ENCODE results near the gene CTIF. TPM values are rescaled to one million over a fixed set of nuclear protein-coding genes. Genes with fewer than 3 reads are reported as not detected.

CTIF gene
- total RNA-seq, 1 donor from 2014 or later: 35.1 TPM

GRCh38 chr18:48619501-48619900 lies 80.7 kb downstream of the CTIF start:
- Histone ChIP-seq H3K27ac (no peak overlapping the region), H3K27me3 (no peaks in the 10 kb centered on the region), H3K9me3 (no peaks in the 10 kb centered on the region), H3K36me3 (peaks cover 0 to 10% of the 10 kb centered on the region in 2 donors), H3K4me1 (peaks cover 14% of the 10 kb centered on the region), H3K4me3 (no peak overlapping the region)
- no peak for TF ChIP-seq CTCF (IDR thresholded peaks at IDR 0.05)
- no peak for TF ChIP-seq POLR2AphosphoS5 (IDR thresholded peaks at IDR 0.05; ENCODE audit: insufficient read depth in 1 of 2, low read depth in 1 of 2)
- DNase-seq (ENCODE audit: extremely low spot score in 2 of 2): no peak
- intact Hi-C loops (cut with DNase I): no loop called here

- Histone ChIP-seq H3K9me3 (no peaks in the 10 kb centered on the region), H3K27me3 (no peaks in the 10 kb centered on the region), H3K36me3 (peaks cover 0 to 10% of the 10 kb centered on the region in 2 donors), H3K4me1 (peaks cover 14% of the 10 kb centered on the region), H3K27ac (no peak overlapping the region), H3K4me3 (no peak overlapping the region)
- DNase-seq (ENCODE audit: extremely low spot score in 2 of 2): no peak
- TF ChIP-seq POLR2AphosphoS5 (IDR thresholded peaks at IDR 0.05; ENCODE audit: insufficient read depth in 1 of 2, low read depth in 1 of 2) (no peak), POLR2A (IDR thresholded peaks at IDR 0.05) (no peak)
- intact Hi-C loops (cut with DNase I): no loop called here
Measured at GRCh38 chr18:48620071-48620470, 81.2 kb downstream of the CTIF start.

- Histone ChIP-seq H3K27ac (no peak overlapping the region), H3K27me3 (no peaks in the 10 kb centered on the region), H3K9me3 (no peaks in the 10 kb centered on the region), H3K4me3 (no peak overlapping the region), H3K36me3 (peaks cover 0 to 10% of the 10 kb centered on the region in 2 donors), H3K4me1 (peaks cover 14% of the 10 kb centered on the region)
- TF ChIP-seq CTCF (IDR thresholded peaks at IDR 0.05) (no peak), POLR2AphosphoS5 (IDR thresholded peaks at IDR 0.05; ENCODE audit: insufficient read depth in 1 of 2, low read depth in 1 of 2) (no peak), POLR2A (IDR thresholded peaks at IDR 0.05) (no peak)
- intact Hi-C loops (cut with DNase I): no loop called here
- no peak for DNase-seq (ENCODE audit: extremely low spot score in 2 of 2)
Measured at GRCh38 chr18:48621240-48621639, 82.4 kb downstream of the CTIF start.

GRCh38 chr18:48621815-48622555 lies 83.2 kb downstream of the CTIF start:
- H3K27ac ChIP-seq: no peak overlapping the region
- H3K9me3 ChIP-seq: no peaks in the 10 kb centered on the region
- no peak overlapping the region for H3K4me3 ChIP-seq
- DNase-seq (ENCODE audit: extremely low spot score in 2 of 2): no peak
- H3K27me3 ChIP-seq: no peaks in the 10 kb centered on the region
- TF ChIP-seq CTCF (IDR thresholded peaks at IDR 0.05) (no peak), POLR2AphosphoS5 (IDR thresholded peaks at IDR 0.05; ENCODE audit: insufficient read depth in 1 of 2, low read depth in 1 of 2) (no peak), POLR2A (IDR thresholded peaks at IDR 0.05) (no peak)
- H3K36me3 ChIP-seq: peaks cover 0 to 10% of the 10 kb centered on the region in 2 donors
- intact Hi-C loops (cut with DNase I): no loop called here
- peaks cover 14% of the 10 kb centered on the region for H3K4me1 ChIP-seq

GRCh38 chr18:48622911-48623431 lies 84.1 kb downstream of the CTIF start:
- TF ChIP-seq POLR2A (IDR thresholded peaks at IDR 0.05): no peak
- no peak for TF ChIP-seq CTCF (IDR thresholded peaks at IDR 0.05)
- TF ChIP-seq POLR2AphosphoS5 (IDR thresholded peaks at IDR 0.05; ENCODE audit: insufficient read depth in 1 of 2, low read depth in 1 of 2): no peak
- peaks cover 0 to 10% of the 10 kb centered on the region in 2 donors for H3K36me3 ChIP-seq
- peaks cover 14% of the 10 kb centered on the region for H3K4me1 ChIP-seq
- H3K27me3 ChIP-seq: no peaks in the 10 kb centered on the region
- DNase-seq (ENCODE audit: extremely low spot score in 2 of 2): no peak
- no peak overlapping the region for H3K4me3 ChIP-seq
- intact Hi-C loops (cut with DNase I): no loop called here
- peak overlapping the region; percentile 1 for H3K27ac ChIP-seq
- H3K9me3 ChIP-seq: no peaks in the 10 kb centered on the region
